ENCODE results near the gene PPP1R14C.

PPP1R14C gene

GRCh38 chr6:150139533-150139932 is 3.3 kb upstream of the PPP1R14C start:
- no peak for DNase-seq

DNA sequence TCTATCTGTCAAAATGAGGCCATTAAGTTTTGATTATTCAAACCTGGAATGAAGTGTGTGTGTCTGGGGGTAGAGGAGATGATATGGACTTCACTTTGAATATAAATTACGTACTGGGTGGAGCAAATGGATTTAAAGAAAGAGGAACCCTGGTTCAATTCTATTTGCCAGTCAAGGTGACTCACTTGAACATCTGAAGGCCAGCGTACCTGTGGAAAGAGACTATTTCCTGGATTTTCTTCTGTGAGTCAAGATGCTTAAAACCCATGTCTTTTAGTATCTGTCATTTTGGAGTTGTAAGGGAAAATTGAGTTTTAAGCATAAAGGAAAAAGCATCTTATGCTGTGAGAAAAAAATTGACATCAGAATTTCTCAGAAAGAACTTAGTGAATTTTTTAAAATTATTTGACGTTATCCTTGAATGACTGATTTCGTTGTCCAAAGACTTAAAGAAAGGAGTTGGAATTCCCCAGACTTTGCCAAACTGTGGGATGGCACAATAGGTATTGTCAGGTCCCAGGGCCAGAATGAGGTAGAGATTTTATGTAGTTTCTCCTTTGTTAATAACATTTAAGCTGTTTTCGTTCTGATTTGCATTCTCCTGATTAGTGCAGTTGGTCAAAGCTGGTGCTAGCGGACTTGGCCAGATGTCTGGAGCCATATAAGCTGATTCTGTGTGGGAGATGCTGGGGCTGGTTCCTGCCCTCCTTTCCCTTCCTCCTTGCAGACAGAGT is 2.4 kb upstream of the PPP1R14C start:
- no peak for DNase-seq

- no peak for DNase-seq
Measured at GRCh38 chr6:150142097-150142669, 661 bp upstream of the PPP1R14C start.

DNA sequence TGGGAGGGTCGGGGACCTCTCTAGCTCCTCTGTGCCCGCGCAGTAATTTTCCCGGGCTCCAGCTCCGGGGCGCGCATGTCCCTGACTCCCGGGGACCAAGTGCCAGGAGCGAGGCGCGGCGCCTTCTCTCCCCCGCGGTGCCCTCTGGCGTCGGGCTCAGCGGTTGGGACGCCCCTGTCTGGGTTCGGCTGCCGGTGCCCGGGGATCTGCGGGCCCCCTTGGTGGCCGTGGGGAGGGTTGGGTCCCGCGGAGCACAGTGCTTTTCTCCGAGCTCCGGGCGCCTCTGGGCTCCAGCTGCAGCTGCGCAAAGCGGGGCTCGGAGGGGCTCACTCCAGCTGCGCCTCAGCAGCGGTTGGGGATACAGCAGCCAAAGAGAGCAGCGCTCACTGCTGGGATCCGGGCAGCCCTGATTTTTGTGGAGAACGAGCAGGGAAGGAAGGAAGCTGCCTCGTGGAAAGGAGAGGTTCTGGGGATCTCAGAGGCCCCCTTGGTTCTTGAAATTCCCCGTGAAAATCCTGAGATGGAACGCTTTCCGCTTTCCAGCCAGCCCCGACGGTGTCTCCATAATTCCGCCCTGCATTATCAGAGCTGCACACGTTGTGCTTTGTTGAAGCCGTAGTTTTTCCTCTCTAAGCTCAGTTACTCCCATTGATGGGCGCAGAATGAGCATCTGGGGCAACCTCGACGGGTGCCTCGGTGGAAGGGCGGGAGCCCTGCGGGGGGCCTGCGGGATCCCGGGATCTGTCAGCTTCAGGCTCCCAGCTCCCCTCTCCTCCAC is 861 bp downstream of the PPP1R14C start:
- no peak for DNase-seq

DNA sequence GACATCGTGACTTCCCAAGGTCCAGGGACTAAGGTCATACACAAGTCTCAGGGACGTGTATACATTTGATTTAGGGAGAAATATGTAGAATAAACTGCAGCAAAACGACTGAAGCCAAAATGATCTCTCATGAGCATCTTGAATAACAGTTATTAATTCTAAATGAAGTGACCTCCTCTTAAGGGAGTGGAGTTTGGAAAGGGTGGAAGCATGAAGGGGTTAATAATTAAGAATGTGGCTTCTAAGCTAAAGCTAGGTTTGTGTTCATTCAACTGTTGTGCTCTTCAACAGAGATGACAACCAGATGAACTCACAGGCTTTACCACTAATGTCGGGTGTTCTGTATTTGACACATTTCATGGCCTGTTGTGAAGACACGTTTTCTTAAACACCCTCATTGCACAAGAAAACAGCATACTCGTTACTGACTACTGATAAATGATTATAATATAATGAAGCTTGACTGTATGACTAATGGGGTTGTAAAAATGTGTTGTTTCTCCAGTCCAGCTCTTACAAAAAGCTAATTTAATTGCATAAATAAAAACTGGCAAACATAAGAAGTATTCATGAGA is 1.5 kb downstream of the PPP1R14C start:
- no peak for DNase-seq

DNA sequence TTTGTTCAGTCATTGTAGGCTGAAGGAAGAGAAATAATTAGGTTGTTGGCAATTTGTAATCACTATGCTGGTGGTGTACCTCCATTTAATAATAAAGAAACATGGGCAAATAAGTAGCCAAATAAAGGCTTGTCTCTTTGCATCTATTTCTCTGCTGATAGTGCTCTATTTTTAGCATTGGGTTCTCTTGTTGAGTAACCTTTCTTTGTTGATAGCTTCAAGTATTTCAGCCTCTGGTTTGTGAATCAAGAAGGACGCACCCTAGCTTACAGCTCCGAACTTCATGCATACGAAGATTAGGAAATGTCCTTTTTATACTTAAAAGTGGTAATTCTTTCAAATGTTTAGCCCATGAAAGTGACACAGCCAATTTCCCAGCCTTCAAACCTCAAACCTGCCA is 2.6 kb downstream of the PPP1R14C start:
- no peak for DNase-seq

DNA sequence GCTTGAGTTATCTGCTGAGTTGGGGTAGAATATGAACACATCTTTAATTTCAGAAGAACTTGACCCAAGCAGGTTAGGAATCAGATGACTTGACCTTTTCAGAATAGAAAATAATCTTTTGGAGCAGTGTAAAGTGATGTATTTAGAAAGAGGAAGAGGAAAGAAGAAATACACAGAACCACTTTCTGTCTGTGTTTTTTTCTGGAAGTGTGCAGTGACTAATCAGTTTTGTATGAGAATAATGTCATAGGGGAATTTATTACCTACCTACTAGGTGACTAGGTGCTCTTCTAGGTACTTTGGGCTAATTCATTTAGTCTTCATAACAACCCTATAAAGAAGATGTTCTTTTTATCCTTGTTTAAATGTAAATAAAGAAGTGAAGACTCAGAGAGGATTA is 3.0 kb downstream of the PPP1R14C start:
- no peak for DNase-seq

DNA sequence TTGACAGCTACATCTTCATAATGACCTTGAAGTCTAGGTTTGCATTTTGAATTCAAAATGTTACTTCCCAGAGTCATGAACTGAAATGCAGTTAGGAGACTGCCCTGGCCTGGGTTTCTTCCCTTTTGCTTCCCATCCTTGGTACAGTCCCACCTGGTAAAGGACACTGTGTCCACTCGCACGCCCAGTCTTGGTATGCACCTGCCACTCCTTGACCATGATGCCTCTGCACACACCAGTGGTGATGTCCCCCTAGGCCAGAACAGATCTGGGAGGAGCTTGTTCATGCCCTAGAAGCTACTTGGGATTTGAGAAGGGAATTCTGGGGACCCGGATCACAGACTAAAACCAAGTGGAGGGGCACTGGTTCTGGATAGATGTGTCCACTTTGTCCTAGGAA is 3.6 kb downstream of the PPP1R14C start:
- DNase-seq: no peak

GRCh38 chr6:150149146-150149545 is 6.3 kb downstream of the PPP1R14C start:
- DNase-seq: no peak

DNA sequence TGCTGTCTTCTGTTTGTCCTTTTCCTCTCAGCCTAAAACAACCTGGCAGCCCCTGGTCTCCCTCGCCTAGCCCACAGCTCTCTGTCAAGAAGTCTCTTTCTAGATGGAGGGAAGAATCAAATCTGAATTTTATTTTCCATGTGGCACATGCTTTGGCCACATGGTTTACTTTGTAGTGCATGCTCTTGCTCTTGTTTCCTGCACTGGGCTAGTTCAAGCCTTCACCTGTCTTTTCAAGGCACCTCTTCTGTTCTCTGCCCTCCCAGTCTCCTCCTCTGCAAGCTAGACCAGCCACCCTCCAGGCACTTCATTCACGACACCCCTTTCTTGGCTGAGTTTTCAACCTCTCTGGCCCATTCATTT is 7.6 kb downstream of the PPP1R14C start:
- no peak for DNase-seq

DNA sequence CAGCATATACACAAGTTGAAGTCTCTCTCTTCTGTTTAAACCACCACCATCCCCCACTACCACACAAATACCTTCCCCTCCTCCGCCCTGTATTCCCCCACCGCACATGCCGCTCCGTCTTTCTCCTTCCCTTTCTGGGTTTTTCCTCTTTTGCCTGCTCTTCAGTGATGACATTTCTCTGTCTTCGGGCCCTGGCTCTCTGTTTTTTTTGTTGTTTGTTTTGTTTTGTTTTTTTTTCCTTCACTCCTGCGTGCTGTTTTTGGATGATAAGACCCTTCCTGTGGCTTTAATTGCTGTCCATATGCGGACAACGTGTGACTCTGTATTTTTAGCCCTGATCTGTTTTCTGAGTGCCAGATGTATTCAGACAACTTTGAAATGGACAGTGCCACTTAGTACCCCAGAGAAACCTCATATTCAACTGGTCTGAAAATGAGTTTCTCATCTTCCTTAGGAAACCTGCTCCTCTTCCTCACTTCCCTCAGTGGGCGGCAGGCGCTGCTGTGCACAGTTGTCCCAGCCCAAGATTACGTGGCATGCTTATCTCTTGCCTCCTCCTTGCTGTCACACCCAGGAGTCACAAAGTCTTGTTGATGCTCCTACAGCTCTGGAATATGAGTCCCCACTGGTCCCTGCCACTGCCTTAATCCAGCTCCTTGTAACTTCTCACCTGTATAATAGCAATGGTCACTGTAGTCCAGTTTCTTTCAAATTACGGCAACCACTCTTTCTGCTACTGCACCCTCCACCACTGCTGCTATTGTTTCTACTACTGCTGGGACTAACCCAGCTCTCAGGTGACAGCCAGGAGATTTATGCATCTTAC is 8.2 kb downstream of the PPP1R14C start:
- no peak for DNase-seq

DNA sequence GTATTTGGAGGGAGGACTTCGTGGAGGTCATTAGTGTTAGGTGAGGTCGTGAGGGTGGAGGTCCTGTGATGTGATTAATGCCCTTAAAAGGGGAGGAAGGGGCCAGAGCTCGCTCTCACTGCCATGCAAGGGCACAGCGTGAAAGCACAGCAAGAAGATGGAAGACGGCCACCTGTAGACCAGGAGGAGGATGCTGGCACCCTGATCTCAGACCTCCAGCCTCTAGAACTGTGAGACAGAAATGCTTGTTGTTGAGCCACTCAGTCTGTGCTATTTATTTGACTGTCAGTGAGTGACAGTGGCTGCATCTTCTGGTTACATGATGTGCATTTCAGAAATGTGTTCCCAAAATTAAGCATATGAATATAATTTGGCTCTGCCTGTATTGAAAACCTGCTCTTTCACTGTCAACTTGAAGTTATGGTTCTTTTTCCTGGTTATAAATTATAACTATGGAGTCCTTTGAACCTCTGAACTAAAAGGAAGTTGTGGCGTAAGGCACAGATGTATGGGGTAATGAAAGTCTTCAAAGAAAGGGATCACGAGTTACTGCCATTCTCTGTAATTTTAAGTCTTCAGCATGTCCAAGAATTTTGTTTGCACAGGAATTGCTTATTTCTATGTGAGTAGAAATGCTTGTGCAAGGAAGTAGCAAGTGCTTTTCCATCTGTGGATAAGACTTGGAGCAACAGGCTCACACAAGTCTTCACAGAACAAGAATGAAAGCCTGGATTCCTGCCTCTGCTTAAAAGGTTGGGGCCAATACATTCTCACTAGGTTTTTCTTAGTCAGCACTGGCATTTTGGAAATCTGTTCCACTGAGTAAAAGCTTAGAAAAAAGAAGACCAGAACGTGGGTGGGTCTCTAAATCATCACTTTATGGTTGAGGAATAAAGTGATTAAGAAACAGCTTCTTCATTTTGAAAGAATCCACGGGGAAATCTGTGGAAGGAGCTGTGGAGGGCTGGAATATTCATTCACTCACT is 10.3 kb downstream of the PPP1R14C start:
- DNase-seq: no peak

DNA sequence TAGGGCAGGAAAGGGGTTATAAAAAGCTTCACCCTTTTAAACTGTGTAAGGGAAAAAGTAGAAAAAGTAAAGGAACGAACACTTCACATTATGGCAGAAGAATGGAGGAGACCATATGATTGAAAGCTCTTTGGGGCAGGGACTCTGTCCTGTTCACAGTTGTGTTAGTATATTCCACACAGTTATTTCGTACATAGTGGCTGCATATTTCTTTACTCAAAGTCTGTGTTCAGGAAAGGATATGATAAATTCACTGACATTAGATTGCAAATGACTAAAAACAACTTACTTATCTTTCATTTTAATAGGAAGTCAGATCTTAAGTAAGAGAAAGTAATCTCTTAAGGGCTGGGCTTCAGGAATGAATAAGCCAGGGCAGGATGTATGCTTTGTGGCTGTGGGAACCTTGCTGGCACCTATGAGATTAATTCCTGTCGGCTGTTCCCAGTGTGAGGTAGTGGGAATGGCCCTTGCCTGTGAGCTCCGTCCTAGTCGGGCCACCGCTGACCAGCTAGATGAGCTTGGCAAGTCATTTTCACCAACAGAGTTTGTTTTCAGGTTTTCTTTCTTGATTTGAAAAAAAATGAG is 11.2 kb downstream of the PPP1R14C start:
- no peak for DNase-seq

DNA sequence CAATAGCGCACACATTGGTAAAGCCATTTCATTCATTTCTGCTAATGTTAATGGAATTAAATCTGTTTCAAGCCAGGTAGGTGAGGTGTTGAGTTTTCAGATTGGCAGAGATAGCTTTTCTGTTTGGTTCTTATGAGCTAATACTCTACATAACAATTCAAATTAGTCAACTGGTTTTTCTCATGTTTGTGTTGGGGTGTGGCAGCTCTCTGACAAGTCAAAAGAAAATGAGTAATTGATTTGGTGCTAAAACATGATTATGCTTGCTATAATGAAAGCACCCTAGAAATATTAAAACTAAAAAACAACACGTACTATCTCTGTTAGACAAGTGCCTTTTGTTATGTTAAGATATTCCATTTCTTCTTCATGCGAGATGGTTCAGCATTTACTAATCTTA is 13.6 kb downstream of the PPP1R14C start:
- no peak for DNase-seq

DNA sequence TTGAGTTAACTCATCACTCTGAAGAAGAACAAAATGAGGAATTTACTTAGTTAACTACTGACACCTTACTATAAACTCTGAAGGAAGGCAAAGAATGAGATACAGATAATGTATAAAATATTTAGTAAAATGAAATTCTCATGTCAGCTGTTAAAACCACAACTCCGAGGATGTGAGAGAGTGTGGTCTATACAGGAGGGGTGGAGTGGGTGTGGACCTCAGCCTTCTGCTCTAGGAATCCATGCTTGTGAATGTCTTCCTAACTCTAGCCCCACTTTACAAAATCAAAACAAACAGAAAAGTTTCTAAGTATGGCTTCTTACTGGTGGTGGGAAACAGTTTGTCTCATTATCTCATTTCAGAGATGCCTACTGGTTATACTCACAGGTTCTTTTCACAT is 14.2 kb downstream of the PPP1R14C start:
- no peak for DNase-seq

DNA sequence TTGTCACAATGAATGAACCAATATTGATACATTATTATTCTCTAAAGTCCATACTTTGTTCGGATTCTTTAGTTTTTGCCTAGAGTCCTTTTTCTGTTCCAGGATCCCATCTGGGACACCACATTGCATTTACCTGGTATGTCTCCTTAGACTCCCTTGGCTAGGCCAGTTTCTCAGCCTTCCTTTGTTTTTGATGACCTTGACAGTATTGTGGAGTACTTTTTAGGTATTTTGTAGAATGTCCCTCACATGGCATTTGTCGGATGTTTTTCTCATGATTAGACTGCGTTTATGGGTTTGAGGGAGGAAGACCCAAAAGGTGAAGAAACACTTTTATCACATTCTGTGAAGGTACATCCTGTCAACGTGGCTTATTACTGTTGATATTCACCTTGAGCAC is 16.9 kb downstream of the PPP1R14C start:
- DNase-seq: no peak

- DNase-seq: no peak
Measured at GRCh38 chr6:150163970-150164369, 21.1 kb downstream of the PPP1R14C start.

GRCh38 chr6:150165020-150165702 is 22.3 kb downstream of the PPP1R14C start:
- DNase-seq: no peak

GRCh38 chr6:150167479-150167873 is 24.6 kb downstream of the PPP1R14C start:
- DNase-seq: no peak

- no peak for DNase-seq
Measured at GRCh38 chr6:150169181-150169580, 26.3 kb downstream of the PPP1R14C start.

- DNase-seq: no peak
Measured at GRCh38 chr6:150169609-150170008, 26.8 kb downstream of the PPP1R14C start.
